K562 (cell line): ENCODE results near the gene SMARCB1. TPM values are rescaled to one million over a fixed set of nuclear protein-coding genes. Genes with fewer than 3 reads are reported as not detected.

ENCODE experiments used
- ATAC-seq: fragments of 200-7000 bp; cut with Tn5 transposase; 3 replicates; pipeline ENCODE4 v1.9.1; 2020; ENCODE audit warnings: moderate library complexity
- BruUV-seq: library from RNA; stranded (reverse); fragments of 400-500 nt; replicated peaks from 2 replicates; lab custom pipeline; 2021; lab: Mats Ljungman, UMichigan
- CTCF ChIA-PET: fragments of 300-600 bp; formaldehyde crosslinking; extraction: SDS; loops from one replicate; lab custom pipeline; 2021; ENCODE audit warnings: low intra/inter-chr PET ratio; lab: Yijun Ruan, JAX
- POLR2A ChIA-PET: fragments of 300-600, 350-650 bp; sonication (Branson Sonifier 250); formaldehyde crosslinking; extraction: SDS; loops from one replicate; lab custom pipeline; 2021; ENCODE audit warnings: antibody characterized with exemption, inconsistent platforms; lab: Yijun Ruan, JAX
- DNase-seq, 4 experiments: peaks; one replicate each; pipeline versions ENCODE4 v3.0.0 to v3.0.0-alpha.2; 2011 to 2018; ENCODE audit warnings: low spot score in 3 of 4, mixed read lengths in 3 of 4; ENCODE audit errors: extremely low read depth in 1 of 4
- FAIRE-seq: peaks from 2 replicates; lab custom pipeline; 2011; peaks lifted over from hg19 to GRCh38; lab: Jason Lieb, UNC
- H2AFZ ChIP-seq: 2 replicates; pipeline ENCODE4 v1.6.0; 2011; ENCODE audit warnings: low read depth, low read length, control low read depth, inconsistent platforms
- H3K27ac ChIP-seq: fragments of 200-600 bp; 3 replicates; pipeline ENCODE4 v1.8.0; 2011; ENCODE audit warnings: low read depth, mild to moderate bottlenecking, control low read depth, inconsistent platforms, low read length, moderate library complexity, mixed read lengths; ENCODE audit errors: extremely low read depth
- H3K27me3 ChIP-seq, 2 experiments: fragments of 300-600 bp in 1 of 2; 2 replicates in 1 of 2; 3 replicates in 1 of 2; pipeline versions ENCODE4 v1.6.0 to v1.8.0; 2011; ENCODE audit warnings: inconsistent platforms in 2 of 2, low read length in 2 of 2, mild to moderate bottlenecking in 1 of 2, mixed read lengths in 1 of 2, moderate library complexity in 1 of 2; ENCODE audit not compliant: control insufficient read depth in 2 of 2, insufficient read depth in 2 of 2
- H3K36me3 ChIP-seq: fragments of 300-600 bp; 3 replicates; pipeline ENCODE4 v1.8.0; 2011; ENCODE audit warnings: mild to moderate bottlenecking, low read length, inconsistent platforms; ENCODE audit not compliant: control insufficient read depth, insufficient read depth
- H3K4me1 ChIP-seq, 2 experiments: fragments of 200-600 bp in 1 of 2; replicated peaks in 1 of 2; 2 replicates in 1 of 2; 3 replicates in 1 of 2; pipeline versions ENCODE4 v1.5.1 to v1.8.0; 2011; ENCODE audit warnings: inconsistent platforms in 2 of 2, low read length in 2 of 2, mild to moderate bottlenecking in 1 of 2, mixed read lengths in 1 of 2, moderate library complexity in 1 of 2; ENCODE audit not compliant: control insufficient read depth in 2 of 2, insufficient read depth in 2 of 2
- H3K4me2 ChIP-seq: 2 replicates; pipeline ENCODE4 v1.6.1; 2011; ENCODE audit warnings: low read length, control low read depth, inconsistent platforms, mixed read lengths; ENCODE audit not compliant: insufficient read depth
- H3K4me3 ChIP-seq: fragments of 200-600 bp; sonication (generic), shearing (Covaris generic); 2 replicates; pipeline ENCODE4 v1.5.1; 2016; ENCODE audit warnings: control low read depth, inconsistent platforms
- H3K79me2 ChIP-seq: fragments of 200-600 bp; 3 replicates; pipeline ENCODE4 v1.8.0; 2011; ENCODE audit warnings: low read length, inconsistent platforms; ENCODE audit not compliant: control insufficient read depth, insufficient read depth
- H3K9ac ChIP-seq, 2 experiments: 2 replicates each; pipeline versions ENCODE4 v1.6.0 to v1.6.1; 2011; ENCODE audit warnings: low read depth in 2 of 2, low read length in 2 of 2, control low read depth in 1 of 2, inconsistent platforms in 1 of 2, mild to moderate bottlenecking in 1 of 2, mixed read lengths in 1 of 2; ENCODE audit not compliant: insufficient read depth in 1 of 2
- H3K9me1 ChIP-seq: one replicate; pipeline ENCODE4 v1.6.0; 2011; ENCODE audit warnings: inconsistent platforms, mild to moderate bottlenecking, low read length, moderate library complexity; ENCODE audit not compliant: control insufficient read depth, insufficient read depth
- H3K9me3 ChIP-seq: replicated peaks from 2 replicates; pipeline ENCODE4 v1.5.1; 2011; ENCODE audit warnings: low read depth, low read length, inconsistent platforms; ENCODE audit not compliant: control insufficient read depth, insufficient read depth
- H4K20me1 ChIP-seq: replicated peaks from 2 replicates; pipeline ENCODE4 v1.6.1; 2011; ENCODE audit warnings: low read length, inconsistent platforms, mixed read lengths; ENCODE audit not compliant: control insufficient read depth, insufficient read depth
- ERF ChIP-seq: fragments of 450-650 bp; formaldehyde crosslinking; IDR thresholded peaks from 2 replicates; pipeline ENCODE4 v1.4.0; 2020; ENCODE audit warnings: mild to moderate bottlenecking, mixed read lengths
- MAFF ChIP-seq: IDR thresholded peaks from 2 replicates; pipeline ENCODE4 v1.6.1; 2012; ENCODE audit warnings: low read length, improper control_type of control experiment
- SMARCA4 ChIP-seq: fragments of 450-650 bp; IDR thresholded peaks from 2 replicates; pipeline ENCODE4 v1.6.1; 2016
- WGBS: fragments of 100-300 bp; shearing (Covaris generic); methylation state at CpG from one replicate; pipeline ENCODE4 v1.1.6; 2016; ENCODE audit warnings: low coverage, mixed read lengths; ENCODE audit not compliant: insufficient coverage; ENCODE audit errors: missing lambda C conversion rate; 5-methylcytosine and 5-hydroxymethylcytosine counted together
- in situ Hi-C: fragments of 300-500 bp; cut with MboI; formaldehyde crosslinking; loops from 4 replicates; pipeline ENCODE4 v1.15.0; 2018; ENCODE audit warnings: inconsistent platforms, mixed read lengths
- intact Hi-C: fragments of 100-400 bp; cut with micrococcal nuclease; formaldehyde crosslinking; loops from 2 replicates; pipeline ENCODE4 v1.14.2; 2022
- polyA plus RNA-seq, 8 experiments: library from polyadenylated mRNA; depleted of rRNA in 4 of 8; stranded (reverse) in 5 of 8; unstranded in 3 of 8; fragments of >200 nt; fragmentation: Nextera tagmentation in 2 of 8; fragmentation: Illumina TruSeq in 1 of 8; extraction: Ambion mirVana in 2 of 8; extraction: Trizol in 1 of 8; gene quantifications; 2 replicates each; pipeline versions ENCODE4 v1.2.1 to v1.2.3, GENCODE V29; 2011 to 2014; ENCODE audit warnings: inconsistent platforms in 1 of 8, missing spikeins in 1 of 8
- total RNA-seq, 7 experiments: library from RNA; depleted of rRNA in 6 of 7; stranded (reverse); fragments of >200 nt in 6 of 7; fragmentation: Illumina TruSeq in 2 of 7; extraction: Trizol in 2 of 7; gene quantifications; 2 replicates each; pipeline versions ENCODE4 v1.2.1 to v1.2.3, GENCODE V29; 2011 to 2021; ENCODE audit warnings: low replicate concordance in 1 of 7
- TF ChIP-seq, protein P1 (sequence below): fragments of 450-650 bp; formaldehyde crosslinking; IDR thresholded peaks from 2 replicates; pipeline ENCODE4 v1.4.0; 2020; ENCODE audit warnings: mild to moderate bottlenecking, mixed read lengths
- TF ChIP-seq, protein P2 (sequence below): sonication (generic); formaldehyde crosslinking; IDR thresholded peaks from 2 replicates; pipeline ENCODE4 v1.8.1; 2023; ENCODE audit warnings: mild to moderate bottlenecking, missing genetic modification reagents

The SMARCB1 gene
- total and polyA plus RNA-seq, 9 of the 15 experiments (the other 6 are each of a cell fraction or from before 2014, with no cell fraction given) = 1.2 to 113 (median 65.4) TPM

GRCh38 chr22:23778577-23778900, 8.2 kb upstream of the SMARCB1 start:
- no peaks in the 10 kb centered on the region for H3K27me3 ChIP-seq
- FAIRE-seq = no peak
- H3K4me3 ChIP-seq = no peak overlapping the region
- BruUV-seq = no TSS peak
- TF ChIP-seq, protein P1, sequence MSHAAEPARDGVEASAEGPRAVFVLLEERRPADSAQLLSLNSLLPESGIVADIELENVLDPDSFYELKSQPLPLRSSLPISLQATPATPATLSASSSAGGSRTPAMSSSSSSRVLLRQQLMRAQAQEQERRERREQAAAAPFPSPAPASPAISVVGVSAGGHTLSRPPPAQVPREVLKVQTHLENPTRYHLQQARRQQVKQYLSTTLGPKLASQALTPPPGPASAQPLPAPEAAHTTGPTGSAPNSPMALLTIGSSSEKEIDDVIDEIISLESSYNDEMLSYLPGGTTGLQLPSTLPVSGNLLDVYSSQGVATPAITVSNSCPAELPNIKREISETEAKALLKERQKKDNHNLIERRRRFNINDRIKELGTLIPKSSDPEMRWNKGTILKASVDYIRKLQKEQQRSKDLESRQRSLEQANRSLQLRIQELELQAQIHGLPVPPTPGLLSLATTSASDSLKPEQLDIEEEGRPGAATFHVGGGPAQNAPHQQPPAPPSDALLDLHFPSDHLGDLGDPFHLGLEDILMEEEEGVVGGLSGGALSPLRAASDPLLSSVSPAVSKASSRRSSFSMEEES = no peak
- TF ChIP-seq MAFF = no peak
- TF ChIP-seq, protein P2, sequence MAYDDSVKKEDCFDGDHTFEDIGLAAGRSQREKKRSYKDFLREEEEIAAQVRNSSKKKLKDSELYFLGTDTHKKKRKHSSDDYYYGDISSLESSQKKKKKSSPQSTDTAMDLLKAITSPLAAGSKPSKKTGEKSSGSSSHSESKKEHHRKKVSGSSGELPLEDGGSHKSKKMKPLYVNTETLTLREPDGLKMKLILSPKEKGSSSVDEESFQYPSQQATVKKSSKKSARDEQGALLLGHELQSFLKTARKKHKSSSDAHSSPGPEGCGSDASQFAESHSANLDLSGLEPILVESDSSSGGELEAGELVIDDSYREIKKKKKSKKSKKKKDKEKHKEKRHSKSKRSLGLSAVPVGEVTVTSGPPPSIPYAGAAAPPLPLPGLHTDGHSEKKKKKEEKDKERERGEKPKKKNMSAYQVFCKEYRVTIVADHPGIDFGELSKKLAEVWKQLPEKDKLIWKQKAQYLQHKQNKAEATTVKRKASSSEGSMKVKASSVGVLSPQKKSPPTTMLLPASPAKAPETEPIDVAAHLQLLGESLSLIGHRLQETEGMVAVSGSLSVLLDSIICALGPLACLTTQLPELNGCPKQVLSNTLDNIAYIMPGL (CRISPR knock-in tag) = no peak
- TF ChIP-seq SMARCA4 = no peak
- TF ChIP-seq ERF (CRISPR knock-in tag) = no peak
- TF ChIP-seq, all 486 proteins: peak for 0
- Histone ChIP-seq H3K4me1 (peaks cover 0 to 25% of the 10 kb centered on the region in 2 experiments; a peak in 2 of 5 replicates), H3K36me3 (no peaks in the 10 kb centered on the region), H4K20me1 (no peaks in the 10 kb centered on the region), H3K9me1 (no peaks in the 10 kb centered on the region), H3K4me2 (no peak overlapping the region), H2AFZ (no peak overlapping the region), H3K79me2 (no peaks in the 10 kb centered on the region), H3K9me3 (no peaks in the 10 kb centered on the region), H3K27ac (no peak overlapping the region), H3K9ac (no peak overlapping the region; a peak in 1 of 4 replicates)
- intact Hi-C loops = no loop called here
- DNase-seq = no peak
- POLR2A ChIA-PET = interaction anchor here (1.0 to 1.1 kb wide), 2 partner anchors 11 to 588 kb away, joined by 3 to 4 read pairs; no protein-coding TSS in a partner anchor
- WGBS = 18% methylated on average over 3 of the region's 3 CpGs
- in situ Hi-C loops = no loop called here
- no peak for ATAC-seq
- CTCF ChIA-PET = no interaction called here
